Large intestine (tissue), 3 donors: ENCODE measurements around the gene MPG. TPM values are rescaled to one million over a fixed set of nuclear protein-coding genes. Genes with fewer than 3 reads are reported as not detected.

ENCODE experiments used
- DNase-seq, 2 donors: peaks; one replicate each; pipeline versions ENCODE4 v3.0.0 to v3.0.0-alpha.2; 2013
- H3K27ac ChIP-seq: one replicate; pipeline ENCODE4 v1.5.1; 2013; ENCODE audit warnings: low read length
- H3K27me3 ChIP-seq: 2 replicates; pipeline ENCODE4 v1.6.1; 2013; ENCODE audit warnings: low read length; ENCODE audit not compliant: control insufficient read depth, insufficient read depth
- H3K36me3 ChIP-seq: 2 replicates; pipeline ENCODE4 v1.6.1; 2013; ENCODE audit warnings: low read length; ENCODE audit not compliant: control insufficient read depth, insufficient read depth
- H3K4me1 ChIP-seq: one replicate; pipeline ENCODE4 v1.6.1; 2013; ENCODE audit warnings: low read length; ENCODE audit not compliant: control insufficient read depth, insufficient read depth
- H3K4me3 ChIP-seq: one replicate; pipeline ENCODE4 v1.5.1; 2013; ENCODE audit warnings: low read length
- H3K9me3 ChIP-seq: one replicate; pipeline ENCODE4 v1.6.1; 2013; ENCODE audit warnings: mild to moderate bottlenecking, low read depth, low read length, moderate library complexity; ENCODE audit not compliant: control insufficient read depth
- WGBS: methylation state at CpG from one replicate; pipeline ENCODE4 v1.1.5; 2013; ENCODE audit warnings: low lambda C conversion rate; ENCODE audit not compliant: insufficient coverage; 5-methylcytosine and 5-hydroxymethylcytosine counted together
- polyA plus RNA-seq: library from polyadenylated mRNA; unstranded; fragments of 120-200 nt; gene quantifications from one replicate; pipeline ENCODE4 v1.2.1, GENCODE V29; 2013

Gene MPG
- polyA plus RNA-seq, 1 donor, result 31.2 TPM

DNA sequence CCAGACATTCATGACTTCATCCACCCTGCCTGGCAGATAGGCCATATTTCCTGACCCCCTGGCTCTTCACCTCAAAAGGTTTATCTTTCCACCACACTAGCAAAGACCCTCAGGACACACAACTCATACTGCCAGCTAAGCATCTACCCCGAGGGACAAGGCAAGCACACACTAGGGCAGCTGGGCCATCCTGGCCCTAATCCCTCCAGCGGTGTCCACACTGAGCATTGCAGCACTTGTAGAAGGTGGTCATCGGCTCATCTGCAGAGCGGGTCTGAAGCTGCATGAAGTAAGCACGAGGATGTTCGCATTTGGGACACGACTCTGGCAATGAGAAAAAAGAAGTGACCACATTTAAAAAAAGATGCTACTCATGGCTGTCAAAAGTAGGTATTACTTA, 30.8 kb upstream of the MPG start:
- WGBS, result no CpG with 5 or more reads among the region's 7 CpGs
- no peak for DNase-seq
- Histone ChIP-seq H3K27me3 (no peaks in the 10 kb centered on the region), H3K27ac (no peak overlapping the region), H3K4me3 (no peak overlapping the region), H3K4me1 (no peaks in the 10 kb centered on the region), H3K9me3 (no peaks in the 10 kb centered on the region), H3K36me3 (peaks cover 22% of the 10 kb centered on the region)

DNA sequence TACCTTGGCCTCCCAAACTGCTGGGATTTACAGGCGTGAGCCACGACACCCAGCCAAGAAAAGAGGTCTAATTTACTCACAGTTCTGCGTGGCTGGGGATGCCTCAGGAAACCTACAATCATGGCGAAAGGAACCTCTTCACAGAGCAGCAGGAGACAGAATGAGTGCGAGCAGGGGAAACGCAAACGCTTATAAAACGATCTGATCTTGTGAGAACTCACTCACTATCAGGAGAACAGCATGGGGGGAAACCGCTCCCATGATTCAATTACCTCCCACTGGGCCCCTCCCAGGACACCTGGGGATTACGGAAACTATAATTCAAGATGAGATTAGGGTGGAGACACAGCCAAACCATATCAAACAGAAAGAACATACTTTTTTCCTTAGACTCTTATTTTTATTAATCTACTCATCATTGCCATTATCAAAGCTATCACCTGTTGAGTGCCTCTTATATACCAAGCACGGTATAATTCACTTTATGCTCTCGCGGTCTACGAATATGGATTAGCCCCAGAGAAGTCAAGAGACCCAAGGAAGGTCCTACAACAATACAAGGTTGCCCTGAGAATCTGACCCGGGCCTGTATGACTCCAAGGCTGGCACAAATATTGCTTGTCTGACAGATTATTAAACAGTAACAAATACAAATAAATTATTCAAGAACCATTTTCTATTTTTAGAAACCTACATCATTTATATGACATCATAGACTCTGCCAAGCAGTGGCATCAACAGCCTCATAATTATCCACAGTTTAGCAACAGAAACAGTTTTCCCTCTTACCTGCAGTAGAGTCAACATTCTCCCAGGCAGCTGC, 27.0 kb upstream of the MPG start:
- no peaks in the 10 kb centered on the region for H3K27me3 ChIP-seq
- H3K4me1 ChIP-seq, result peaks cover 5% of the 10 kb centered on the region
- 86% methylated on average over 4 of the region's 15 CpGs for WGBS
- H3K9me3 ChIP-seq, result no peaks in the 10 kb centered on the region
- DNase-seq, result no peak
- peaks cover 14% of the 10 kb centered on the region for H3K36me3 ChIP-seq
- no peak overlapping the region for H3K27ac ChIP-seq
- H3K4me3 ChIP-seq, result no peak overlapping the region

DNA sequence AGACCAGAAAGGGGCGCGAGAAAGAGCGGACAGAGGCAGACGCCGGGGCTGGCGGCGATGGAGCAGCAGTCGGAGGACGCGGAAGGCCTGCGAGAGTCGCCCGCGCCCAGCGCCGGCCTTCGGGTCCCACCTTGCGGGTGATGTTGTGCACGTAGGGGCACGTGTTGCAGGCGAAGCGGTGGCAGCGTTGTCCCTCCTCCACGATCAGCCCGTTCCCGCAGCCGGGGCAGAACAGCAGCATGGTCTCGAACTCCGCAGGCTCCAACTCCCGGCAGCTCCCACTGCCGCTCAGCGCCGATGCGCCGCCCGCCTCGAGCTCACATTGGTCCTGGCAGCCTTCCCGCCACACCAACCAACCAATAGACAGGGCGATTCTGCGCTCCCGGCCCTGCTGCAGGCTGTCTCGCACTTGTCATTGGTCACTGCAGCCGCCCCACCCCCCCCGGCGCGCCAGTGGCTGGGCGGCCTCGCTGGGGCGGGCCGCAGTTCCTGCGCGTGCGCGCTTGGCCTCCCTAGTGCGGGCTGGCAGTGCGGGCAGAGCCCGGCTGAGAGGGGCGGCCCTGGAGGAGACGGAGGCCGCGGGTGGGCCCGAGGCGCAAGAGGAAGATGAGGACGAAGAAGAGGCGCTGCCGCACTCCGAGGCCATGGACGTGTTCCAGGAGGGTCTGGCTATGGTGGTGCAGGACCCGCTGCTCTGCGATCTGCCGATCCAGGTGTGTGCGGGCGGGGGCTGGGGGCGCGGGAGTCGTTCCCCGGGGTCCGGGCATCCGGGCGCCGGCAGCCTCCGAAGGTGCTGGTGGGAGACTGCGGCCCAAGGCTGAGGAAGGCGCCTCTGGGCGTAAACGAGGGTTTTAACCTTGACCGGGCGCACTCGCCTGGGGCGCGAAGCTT, 24.4 kb upstream of the MPG start, which contains the start of the genes POLR3K and SNRNP25:
POLR3K (minus strand) TSS at position 263 of the 891 bp plus-strand sequence; CDS start at position 241, 22 bp downstream.
SNRNP25 (plus strand) TSS at position 483 of the 891 bp plus-strand sequence; CDS start at position 672, 189 bp downstream.
- H3K27ac ChIP-seq, result peak within 1 kb of the TSS; percentile 32
- peak; percentile 98 for DNase-seq
- H3K36me3 ChIP-seq, result peaks cover 30% of the 10 kb centered on the region
- H3K9me3 ChIP-seq, result no peaks in the 10 kb centered on the region
- H3K27me3 ChIP-seq, result no peaks in the 10 kb centered on the region
- H3K4me1 ChIP-seq, result peaks cover 5% of the 10 kb centered on the region
- no CpG with 5 or more reads among the region's 91 CpGs for WGBS
- H3K4me3 ChIP-seq, result peak within 1 kb of the TSS; percentile 94

DNA sequence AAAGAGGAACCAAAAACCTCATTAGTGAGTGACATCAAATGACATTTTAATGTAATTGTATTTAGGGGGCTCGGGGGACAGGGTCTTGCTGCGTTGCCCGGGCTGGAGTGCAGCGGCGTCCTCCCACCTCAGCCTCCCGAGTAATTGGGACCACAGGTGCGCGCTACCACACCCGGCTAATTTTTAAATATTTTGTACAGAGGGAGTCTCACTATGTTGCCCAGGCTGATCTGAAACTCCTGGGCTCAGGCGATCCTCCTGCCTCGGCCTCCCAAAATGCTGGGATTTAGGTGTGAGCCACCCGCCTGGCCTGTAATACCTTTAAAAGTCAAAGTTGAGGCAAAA, 23.8 kb upstream of the MPG start:
- WGBS, result no CpG with 5 or more reads among the region's 12 CpGs
- no peak overlapping the region for H3K27ac ChIP-seq
- H3K27me3 ChIP-seq, result no peaks in the 10 kb centered on the region
- no peak for DNase-seq
- H3K4me1 ChIP-seq, result peaks cover 5% of the 10 kb centered on the region
- peaks cover 37% of the 10 kb centered on the region for H3K36me3 ChIP-seq
- no peaks in the 10 kb centered on the region for H3K9me3 ChIP-seq
- H3K4me3 ChIP-seq, result peak overlapping the region; percentile 94

DNA sequence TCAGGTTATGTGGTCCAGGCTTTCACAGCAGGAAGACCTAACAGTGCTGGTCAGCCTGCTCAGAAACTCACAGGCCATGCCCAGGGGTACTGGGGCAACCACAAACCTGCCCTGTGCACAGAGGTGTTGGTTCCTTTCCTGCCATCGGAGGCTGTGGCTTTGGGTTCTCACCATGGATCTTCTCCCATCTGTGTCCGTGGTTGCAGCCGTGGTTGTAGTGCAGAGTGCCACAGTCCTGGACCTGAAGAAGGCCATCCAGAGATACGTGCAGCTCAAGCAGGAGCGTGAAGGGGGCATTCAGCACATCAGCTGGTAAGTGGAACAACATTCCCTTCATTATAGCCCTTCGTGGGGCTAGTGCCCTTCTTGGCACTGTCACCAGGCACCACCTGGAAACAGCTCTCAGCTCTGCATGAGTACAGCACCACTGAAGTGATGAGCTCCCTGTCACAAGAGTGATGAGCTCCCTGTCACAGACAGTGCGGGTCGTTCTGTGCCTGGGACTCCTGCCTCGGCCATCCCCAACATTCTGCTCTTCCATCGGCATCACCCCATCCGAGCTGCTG, 22.4 kb upstream of the MPG start:
- no peak overlapping the region for H3K4me3 ChIP-seq
- H3K9me3 ChIP-seq, result no peaks in the 10 kb centered on the region
- no peak for DNase-seq
- WGBS, result no CpG with 5 or more reads among the region's 11 CpGs
- H3K36me3 ChIP-seq, result peaks cover 48% of the 10 kb centered on the region
- peaks cover 5% of the 10 kb centered on the region for H3K4me1 ChIP-seq
- no peak overlapping the region for H3K27ac ChIP-seq
- H3K27me3 ChIP-seq, result no peaks in the 10 kb centered on the region

DNA sequence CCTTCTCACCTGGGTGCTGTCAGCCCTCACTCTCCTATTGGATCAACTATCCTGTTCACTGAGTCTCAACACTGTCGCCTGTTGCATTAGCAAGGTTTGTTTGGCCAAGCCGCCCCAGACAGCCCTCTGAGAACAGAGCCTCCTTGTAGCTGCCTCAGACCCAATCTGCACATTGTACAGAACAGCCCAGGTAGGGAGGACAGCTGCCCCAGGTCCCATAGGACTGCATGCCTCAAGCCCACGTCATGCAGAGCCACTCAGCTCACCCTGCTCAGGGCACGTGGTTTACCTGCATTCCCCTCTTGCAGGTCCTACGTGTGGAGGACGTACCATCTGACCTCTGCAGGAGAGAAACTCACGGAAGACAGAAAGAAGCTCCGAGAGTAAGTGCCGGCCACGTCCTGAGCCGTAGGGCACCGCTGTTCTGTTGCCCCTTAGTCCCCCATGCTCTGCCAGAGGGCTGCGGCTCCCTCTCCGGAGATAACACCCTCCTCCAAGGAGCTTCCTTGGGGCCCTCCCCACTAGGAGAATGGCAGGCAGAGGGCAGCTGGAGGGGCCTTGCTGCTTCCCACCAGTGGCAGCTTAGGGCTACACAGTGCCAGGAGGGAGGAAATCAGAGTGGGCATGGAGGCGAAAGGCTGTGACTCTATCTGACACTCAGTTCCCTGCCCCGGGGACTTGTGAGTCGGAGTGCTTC, 21.6 kb upstream of the MPG start:
- H3K9me3 ChIP-seq, result no peaks in the 10 kb centered on the region
- no peak for DNase-seq
- H3K36me3 ChIP-seq, result peaks cover 49% of the 10 kb centered on the region

DNA sequence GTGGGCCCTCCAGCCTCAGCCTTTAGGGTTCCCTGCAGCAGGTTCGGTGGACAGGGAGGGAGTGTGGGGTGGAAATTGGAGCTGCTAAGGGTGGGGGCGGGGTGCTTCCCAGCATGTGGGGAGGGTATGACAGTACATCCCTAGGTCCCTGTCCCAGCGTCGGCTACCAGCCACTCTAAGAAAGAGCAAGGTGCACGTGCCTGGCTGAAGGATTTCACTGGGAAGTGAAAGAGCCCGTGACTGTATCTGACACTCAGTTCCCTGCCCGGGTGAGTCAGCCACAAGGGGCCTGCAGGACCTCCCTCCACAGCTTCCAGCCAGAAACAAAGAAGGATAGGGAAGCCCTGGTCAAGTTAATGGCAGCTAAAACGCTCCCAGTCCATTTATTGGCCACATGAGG, 20.3 kb upstream of the MPG start:
- H3K9me3 ChIP-seq, result no peaks in the 10 kb centered on the region
- peaks cover 59% of the 10 kb centered on the region for H3K36me3 ChIP-seq
- H3K27ac ChIP-seq, result no peak overlapping the region
- peaks cover 5% of the 10 kb centered on the region for H3K4me1 ChIP-seq
- no peak for DNase-seq
- no peak overlapping the region for H3K4me3 ChIP-seq
- H3K27me3 ChIP-seq, result no peaks in the 10 kb centered on the region
- no CpG with 5 or more reads among the region's 8 CpGs for WGBS

More for the DNA sequence above, 21.6 kb upstream of the MPG start:
- H3K4me1 ChIP-seq, result peaks cover 5% of the 10 kb centered on the region
- no peak overlapping the region for H3K4me3 ChIP-seq
- no peaks in the 10 kb centered on the region for H3K27me3 ChIP-seq
- no CpG with 5 or more reads among the region's 17 CpGs for WGBS
- no peak overlapping the region for H3K27ac ChIP-seq

DNA sequence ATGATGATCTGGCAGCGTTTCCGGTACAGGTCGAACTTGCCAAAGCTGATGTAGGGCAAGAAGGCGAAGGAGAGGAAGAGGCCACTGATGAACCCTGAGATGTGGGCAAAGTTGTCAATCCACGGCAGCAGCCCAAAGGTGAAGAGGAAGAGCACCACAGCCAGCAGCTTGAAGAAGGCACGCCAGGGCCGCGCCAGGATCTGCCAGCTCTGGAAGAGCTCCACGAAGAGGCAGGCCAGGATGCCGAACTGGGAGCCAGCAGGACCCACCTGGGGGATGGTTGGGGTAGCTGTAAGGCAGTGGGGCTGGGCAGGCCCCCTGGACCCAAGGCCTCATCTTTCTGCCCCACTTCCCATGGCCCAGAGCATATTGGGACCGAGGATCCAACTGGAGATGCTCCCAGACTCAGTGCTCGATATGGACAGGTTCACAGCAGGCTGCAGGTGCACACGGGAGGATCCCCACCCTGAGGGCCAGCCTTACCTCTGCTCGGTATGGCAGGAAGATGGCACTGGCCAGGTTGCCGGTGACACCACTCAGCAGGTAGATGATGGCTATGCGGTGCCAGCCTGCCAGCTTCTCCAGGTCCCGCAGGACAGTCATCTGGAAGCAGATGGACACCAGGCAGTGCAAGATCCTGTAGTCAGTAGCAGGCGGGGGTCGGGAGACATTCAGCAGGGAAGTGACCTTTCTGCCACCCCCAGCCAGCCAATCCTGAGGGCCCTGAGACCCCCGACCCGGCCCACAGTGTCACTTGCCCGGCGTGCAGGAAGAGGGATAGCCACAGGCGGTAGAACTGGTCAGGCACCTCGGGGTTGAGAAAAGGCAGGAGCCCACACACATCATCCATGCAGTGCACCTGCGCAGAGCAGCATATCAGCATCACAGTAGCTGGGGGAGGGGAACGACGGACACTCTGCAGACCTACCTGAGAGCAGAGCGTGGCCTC, 19.3 kb upstream of the MPG start:
- no CpG with 5 or more reads among the region's 29 CpGs for WGBS
- Histone ChIP-seq H3K9me3 (no peaks in the 10 kb centered on the region), H3K4me1 (peaks cover 5% of the 10 kb centered on the region), H3K27ac (no peak overlapping the region), H3K4me3 (no peak overlapping the region), H3K36me3 (peaks cover 64% of the 10 kb centered on the region), H3K27me3 (no peaks in the 10 kb centered on the region)
- no peak for DNase-seq

DNA sequence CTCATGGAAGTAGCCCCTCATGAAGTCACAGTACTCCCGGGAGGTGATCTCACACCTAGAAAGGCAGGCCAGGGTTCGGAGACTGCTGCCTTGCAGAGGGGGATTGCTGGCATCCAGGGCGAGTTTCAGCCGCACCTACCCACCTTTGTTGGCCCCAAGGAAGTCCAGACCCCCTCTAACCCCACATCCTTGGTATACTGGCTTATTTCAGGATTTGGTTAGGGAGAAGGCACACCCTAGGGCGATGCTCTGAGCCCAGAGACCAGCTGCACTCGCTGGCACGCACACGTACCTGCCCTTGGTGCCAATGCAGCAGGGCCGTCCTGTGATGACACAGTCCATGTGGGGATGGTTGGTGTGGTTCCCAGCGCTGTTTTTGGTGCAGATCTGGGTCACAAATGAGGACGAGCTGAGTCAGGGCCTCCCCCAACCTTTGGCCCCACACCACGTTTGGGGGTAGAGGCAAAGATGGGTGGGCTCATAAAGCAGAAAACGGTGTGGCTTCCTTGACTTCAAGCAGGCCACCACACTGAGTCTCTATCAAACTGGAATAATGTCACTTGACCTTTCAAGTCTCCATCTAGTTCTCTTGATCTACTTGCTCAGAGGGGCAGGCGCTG, 18.5 kb upstream of the MPG start:
- Histone ChIP-seq H3K4me3 (no peak overlapping the region), H3K36me3 (peaks cover 72% of the 10 kb centered on the region), H3K9me3 (no peaks in the 10 kb centered on the region), H3K27me3 (no peaks in the 10 kb centered on the region), H3K4me1 (peaks cover under 1% of the 10 kb centered on the region), H3K27ac (no peak overlapping the region)
- DNase-seq, result no peak
- whole genome bisulfite sequencing, result no CpG with 5 or more reads among the region's 14 CpGs
